Smooth muscle cell (in vitro differentiated cells): Measurements from ENCODE around the gene TFF1. TPM values are rescaled to one million over a fixed set of nuclear protein-coding genes. Genes with fewer than 3 reads are reported as not detected.

Source experiments
- DNase-seq: peaks from one replicate; lab custom pipeline; 2025; ENCODE audit not compliant: unreplicated experiment; lab: John Stamatoyannopoulos, UW
- H2AFZ ChIP-seq: fragments of 200-600 bp; sonication (generic); 2 replicates; pipeline ENCODE4 v1.6.0; 2016; ENCODE audit warnings: antibody characterized with exemption, low read depth, mild to moderate bottlenecking
- H3F3A ChIP-seq: fragments of 200-600 bp; sonication (generic); 2 replicates; pipeline ENCODE4 v1.6.0; 2017; ENCODE audit warnings: antibody characterized with exemption, low read depth
- H3K27ac ChIP-seq: fragments of 200-600 bp; sonication (generic); 2 replicates; pipeline ENCODE4 v1.5.1; 2016; ENCODE audit warnings: low read depth, mild to moderate bottlenecking
- H3K27me3 ChIP-seq: fragments of 200-600 bp; sonication (generic); 2 replicates; pipeline ENCODE4 v1.6.1; 2016; ENCODE audit warnings: low read depth, mild to moderate bottlenecking
- H3K36me3 ChIP-seq: fragments of 200-600 bp; sonication (generic); 2 replicates; pipeline ENCODE4 v1.5.1; 2016; ENCODE audit warnings: low read depth
- H3K4me1 ChIP-seq: fragments of 200-600 bp; sonication (generic); 2 replicates; pipeline ENCODE4 v1.5.1; 2016; ENCODE audit warnings: low read depth
- H3K4me2 ChIP-seq: fragments of 200-600 bp; sonication (generic); 2 replicates; pipeline ENCODE4 v1.6.0; 2016; ENCODE audit warnings: mild to moderate bottlenecking
- H3K4me3 ChIP-seq: fragments of 200-600 bp; sonication (generic); 2 replicates; pipeline ENCODE4 v1.5.1; 2016; ENCODE audit warnings: mild to moderate bottlenecking
- H3K79me2 ChIP-seq: fragments of 200-600 bp; sonication (generic); 2 replicates; pipeline ENCODE4 v1.6.0; 2016; ENCODE audit warnings: low read depth, mild to moderate bottlenecking
- H3K9ac ChIP-seq: fragments of 200-600 bp; sonication (generic); 2 replicates; pipeline ENCODE4 v1.6.0; 2016; ENCODE audit warnings: low read depth
- H3K9me3 ChIP-seq: fragments of 200-600 bp; sonication (generic); replicated peaks from 2 replicates; pipeline ENCODE4 v1.5.1; 2016; ENCODE audit warnings: low read depth
- H4K20me1 ChIP-seq: fragments of 200-600 bp; sonication (generic); 2 replicates; pipeline ENCODE4 v1.6.0; 2016; ENCODE audit warnings: low read depth
- CTCF ChIP-seq: fragments of 200-600 bp; sonication (generic); IDR thresholded peaks from 2 replicates; pipeline ENCODE4 v1.5.1; 2017; ENCODE audit warnings: borderline replicate concordance, mild to moderate bottlenecking, antibody characterized with exemption; ENCODE audit not compliant: insufficient read depth, poor library complexity, severe bottlenecking
- WGBS: methylation state at CpG from one replicate; pipeline ENCODE4 v1.1.7; 2016; ENCODE audit warnings: low lambda C conversion rate; 5-methylcytosine and 5-hydroxymethylcytosine counted together
- polyA plus RNA-seq: library from polyadenylated mRNA; unstranded; fragments of >200 nt; fragmentation: Nextera tagmentation; extraction: Ambion mirVana; gene quantifications from 2 replicates; pipeline ENCODE4 v1.2.1, GENCODE V29; 2016
- total RNA-seq: library from RNA; depleted of rRNA; stranded (reverse); fragments of >200 nt; gene quantifications from 2 replicates; pipeline ENCODE4 v1.2.3, GENCODE V29; 2014

TFF1 gene
- total and polyA plus RNA-seq, 2 experiments from 2014 or later = 7.9 to 8.6 TPM

- DNase-seq = no peak
- H2AFZ ChIP-seq = no peak overlapping the region
- no peak for TF ChIP-seq CTCF
- H3K9me3 ChIP-seq = no peaks in the 10 kb centered on the region
- H3K79me2 ChIP-seq = no peaks in the 10 kb centered on the region
- no peak overlapping the region for H3K27ac ChIP-seq
- H3K27me3 ChIP-seq = no peaks in the 10 kb centered on the region
- no peaks in the 10 kb centered on the region for H3K36me3 ChIP-seq
- 78% methylated on average over 5 of the region's 5 CpGs for WGBS
- H3K4me2 ChIP-seq = no peak overlapping the region
- peaks cover 10% of the 10 kb centered on the region for H3K4me1 ChIP-seq
- no peak overlapping the region for H3K4me3 ChIP-seq
- H4K20me1 ChIP-seq = no peaks in the 10 kb centered on the region
- no peaks in the 10 kb centered on the region for H3F3A ChIP-seq
- H3K9ac ChIP-seq = no peak overlapping the region
These were observed 33.6 kb downstream of the TFF1 start for GRCh38 chr21:42332557-42333317.

GRCh38 chr21:42331660-42332059 is 34.7 kb downstream of the TFF1 start:
- Histone ChIP-seq H3F3A (no peaks in the 10 kb centered on the region), H3K36me3 (no peaks in the 10 kb centered on the region), H3K79me2 (no peaks in the 10 kb centered on the region), H3K4me3 (no peak overlapping the region), H3K4me1 (peaks cover 10% of the 10 kb centered on the region), H3K9ac (no peak overlapping the region), H3K27me3 (no peaks in the 10 kb centered on the region), H2AFZ (no peak overlapping the region), H4K20me1 (no peaks in the 10 kb centered on the region), H3K9me3 (no peaks in the 10 kb centered on the region), H3K4me2 (no peak overlapping the region), H3K27ac (no peak overlapping the region)
- TF ChIP-seq CTCF = no peak
- no peak for DNase-seq

DNA sequence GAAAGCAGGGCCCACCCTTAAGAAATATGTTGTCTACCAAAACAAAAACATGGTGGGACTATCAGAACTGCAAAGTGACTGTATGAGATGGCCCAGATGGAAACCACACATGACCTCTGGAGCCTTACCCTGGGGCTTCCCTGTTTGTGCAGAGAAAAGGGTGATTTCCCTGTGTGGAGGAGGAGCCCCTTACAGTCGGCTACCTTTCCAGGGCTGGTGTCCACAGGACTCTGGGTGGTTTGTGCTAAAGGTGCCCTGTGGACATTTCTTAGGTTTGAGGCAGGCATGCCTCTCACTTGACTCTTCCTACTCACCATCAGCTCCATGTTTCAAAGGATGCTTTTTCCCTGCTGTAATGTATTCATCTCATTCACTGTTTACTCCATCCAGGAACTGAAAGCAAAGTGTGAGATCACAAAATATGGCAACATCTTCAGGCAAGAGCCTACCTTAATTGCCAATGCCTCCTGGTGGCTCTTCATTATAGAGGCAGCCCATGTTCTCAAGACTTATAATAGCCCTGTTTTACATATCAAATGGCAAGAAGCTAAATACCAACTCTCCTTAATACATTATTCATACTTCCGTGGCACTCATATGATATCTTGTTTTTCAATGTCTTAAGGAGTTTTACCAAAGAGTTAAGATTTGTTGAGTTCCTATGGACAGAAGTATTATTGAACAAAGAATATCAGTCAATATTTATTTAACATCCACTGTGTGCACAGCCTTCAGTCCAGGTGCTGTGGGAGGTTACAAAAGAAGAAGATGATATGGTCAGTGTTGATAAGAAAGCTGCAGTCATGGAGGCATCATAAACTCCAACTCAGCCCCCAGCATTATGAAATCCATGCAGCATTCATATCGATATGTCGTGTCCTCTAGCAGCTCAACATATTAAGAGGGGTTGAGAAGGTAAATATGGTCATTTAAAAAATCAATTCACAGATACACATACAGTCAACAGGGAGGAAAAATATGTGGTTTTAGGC is 35.7 kb downstream of the TFF1 start:
- Histone ChIP-seq H3K9me3 (no peaks in the 10 kb centered on the region), H3K79me2 (no peaks in the 10 kb centered on the region), H3K36me3 (no peaks in the 10 kb centered on the region), H3F3A (no peaks in the 10 kb centered on the region), H4K20me1 (no peaks in the 10 kb centered on the region), H3K27ac (no peak overlapping the region), H3K4me1 (peaks cover 2% of the 10 kb centered on the region), H3K27me3 (no peaks in the 10 kb centered on the region), H3K9ac (no peak overlapping the region), H3K4me3 (no peak overlapping the region), H3K4me2 (no peak overlapping the region), H2AFZ (no peak overlapping the region)
- no peak for TF ChIP-seq CTCF
- 91% methylated on average over 4 of the region's 4 CpGs for WGBS
- no peak for DNase-seq
